Astrocyte of the spinal cord (primary cell): ENCODE measurements around the gene MCTP1.
"Not testable (repeated sequence)": the region's sequence is repeated elsewhere in the genome, so short reads cannot be mapped to it uniquely, and the experiment has no call there.

Experiments
- DNase-seq: peaks from one replicate; pipeline ENCODE4 v3.0.0; 2011; ENCODE audit warnings: low read depth, low spot score
- H3K4me3 ChIP-seq: 2 replicates; pipeline ENCODE4 v1.5.1; 2011; ENCODE audit warnings: low read depth, mild to moderate bottlenecking, low read length, moderate library complexity
- in situ Hi-C: cut with HindIII; loops from 2 replicates; pipeline ENCODE4 v1.10.0; 2017; ENCODE audit warnings: low sequenced_read_pairs
- TF ChIP-seq, protein P1 (sequence below): IDR thresholded peaks from 2 replicates; pipeline ENCODE4 v1.5.1; 2012; ENCODE audit warnings: low read depth, mild to moderate bottlenecking, low read length, inconsistent platforms

MCTP1 gene

GRCh38 chr5:95148453-95148852 is 136.4 kb downstream of the MCTP1 start:
- TF ChIP-seq, protein P1, sequence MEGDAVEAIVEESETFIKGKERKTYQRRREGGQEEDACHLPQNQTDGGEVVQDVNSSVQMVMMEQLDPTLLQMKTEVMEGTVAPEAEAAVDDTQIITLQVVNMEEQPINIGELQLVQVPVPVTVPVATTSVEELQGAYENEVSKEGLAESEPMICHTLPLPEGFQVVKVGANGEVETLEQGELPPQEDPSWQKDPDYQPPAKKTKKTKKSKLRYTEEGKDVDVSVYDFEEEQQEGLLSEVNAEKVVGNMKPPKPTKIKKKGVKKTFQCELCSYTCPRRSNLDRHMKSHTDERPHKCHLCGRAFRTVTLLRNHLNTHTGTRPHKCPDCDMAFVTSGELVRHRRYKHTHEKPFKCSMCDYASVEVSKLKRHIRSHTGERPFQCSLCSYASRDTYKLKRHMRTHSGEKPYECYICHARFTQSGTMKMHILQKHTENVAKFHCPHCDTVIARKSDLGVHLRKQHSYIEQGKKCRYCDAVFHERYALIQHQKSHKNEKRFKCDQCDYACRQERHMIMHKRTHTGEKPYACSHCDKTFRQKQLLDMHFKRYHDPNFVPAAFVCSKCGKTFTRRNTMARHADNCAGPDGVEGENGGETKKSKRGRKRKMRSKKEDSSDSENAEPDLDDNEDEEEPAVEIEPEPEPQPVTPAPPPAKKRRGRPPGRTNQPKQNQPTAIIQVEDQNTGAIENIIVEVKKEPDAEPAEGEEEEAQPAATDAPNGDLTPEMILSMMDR = no peak
- in situ Hi-C loops = no loop called here
- peak; percentile 17 for DNase-seq

DNA sequence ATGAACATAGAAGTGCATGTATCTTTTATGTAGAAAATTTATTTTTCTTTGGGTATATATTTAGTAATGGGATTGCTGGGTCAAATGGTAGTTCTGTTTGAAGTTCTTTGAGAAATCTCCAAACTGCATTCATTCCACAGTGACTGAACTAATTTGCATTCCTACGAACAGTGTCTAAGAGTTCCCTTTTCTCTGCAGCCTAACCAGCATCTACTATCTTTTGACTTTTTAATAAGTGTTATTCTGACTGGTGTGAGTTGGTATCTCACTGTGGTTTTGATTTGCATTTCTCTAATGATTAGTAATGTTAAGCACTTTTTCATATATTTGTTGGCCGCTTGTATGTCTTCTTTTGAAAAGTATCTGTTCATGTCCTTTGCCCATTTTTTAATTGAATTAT is 141.0 kb downstream of the MCTP1 start:
- DNase-seq, in situ Hi-C loops, H3K4me3 ChIP-seq: not testable (repeated sequence)

More at GRCh38 chr5:95148453-95148852, 136.4 kb downstream of the MCTP1 start:
- H3K4me3 ChIP-seq = no peak overlapping the region

GRCh38 chr5:95142145-95142544 is 142.7 kb downstream of the MCTP1 start:
- no peak for DNase-seq
- TF ChIP-seq, protein P1 = no peak
- in situ Hi-C loops = no loop called here
- H3K4me3 ChIP-seq = no peak overlapping the region

GRCh38 chr5:95141141-95141540 is 143.8 kb downstream of the MCTP1 start:
- DNase-seq = no peak
- H3K4me3 ChIP-seq = no peak overlapping the region
- TF ChIP-seq, protein P1 = no peak
- in situ Hi-C loops = no loop called here

DNA sequence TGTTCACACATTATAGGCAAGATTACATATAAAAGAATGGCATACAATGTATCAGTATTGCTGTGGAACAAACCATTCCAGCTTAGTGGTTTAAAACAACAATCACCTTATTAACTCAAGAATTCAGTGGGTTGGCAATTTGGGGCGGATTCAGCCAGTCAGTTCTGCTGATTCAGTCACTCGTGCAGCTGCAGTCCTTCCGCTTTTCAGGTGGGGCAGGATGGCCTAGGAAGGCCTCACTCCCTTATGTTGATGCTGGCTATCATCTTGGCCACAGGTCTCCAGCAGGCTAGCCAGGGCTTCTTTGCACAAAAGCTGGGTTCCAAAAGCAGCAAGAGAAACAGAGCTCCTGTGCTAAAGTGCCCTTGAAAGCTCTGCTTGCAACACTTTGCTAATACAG is 150.6 kb downstream of the MCTP1 start:
- DNase-seq = no peak
- TF ChIP-seq, protein P1 = no peak
- in situ Hi-C loops = no loop called here
- H3K4me3 ChIP-seq = no peak overlapping the region

DNA sequence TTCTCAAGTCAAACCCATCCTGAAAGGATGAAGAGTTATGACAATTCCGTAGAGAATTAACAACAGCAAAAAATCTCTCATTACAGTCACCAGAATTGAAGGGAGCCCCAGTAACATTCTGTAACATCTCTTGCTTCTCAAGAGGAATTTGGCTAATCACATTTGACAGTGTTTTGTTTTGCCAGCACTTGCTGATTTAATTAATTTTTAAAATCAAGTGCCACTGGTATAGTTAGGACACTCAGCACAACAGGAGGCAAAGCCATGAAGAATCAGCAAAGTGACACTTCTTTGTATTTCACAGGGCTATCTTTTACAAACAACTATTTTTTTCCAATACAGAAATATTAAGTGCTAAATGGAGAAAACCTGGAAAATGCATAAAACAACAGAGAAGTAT is 152.8 kb downstream of the MCTP1 start:
- TF ChIP-seq, protein P1 = no peak
- H3K4me3 ChIP-seq = no peak overlapping the region
- no peak for DNase-seq
- in situ Hi-C loops = no loop called here

- in situ Hi-C loops = no loop called here
- H3K4me3 ChIP-seq = no peak overlapping the region
- TF ChIP-seq, protein P1 = no peak
- no peak for DNase-seq
Measured at GRCh38 chr5:95130941-95131340, 154.0 kb downstream of the MCTP1 start.
